Left ventricle myocardium superior (tissue), 1 donor: ENCODE measurements around the gene GOLGA6C. TPM values are rescaled to one million over a fixed set of nuclear protein-coding genes. Genes with fewer than 3 reads are reported as not detected.
"Not testable (repeated sequence)": the region's sequence is repeated elsewhere in the genome, so short reads cannot be mapped to it uniquely, and the experiment has no call there.

Source experiments
- ATAC-seq: fragments of 200-7000 bp; cut with Tn5 transposase; one replicate; pipeline ENCODE4 v1.9.1; 2020; ENCODE audit warnings: mild to moderate bottlenecking, moderate library complexity
- DNase-seq: peaks from one replicate; pipeline ENCODE4 v3.0.0-alpha.2; 2020
- intact Hi-C: fragments of 100-400 bp; cut with micrococcal nuclease; formaldehyde crosslinking; loops from one replicate; pipeline ENCODE4 v1.11.0; 2022
- total RNA-seq: library from RNA; stranded (reverse); fragmentation: NEBNext Ultra II Directional; extraction: Animal tissue kit (Norgen Biotek cat#: 25700); gene quantifications from one replicate; pipeline ENCODE4 v1.2.1, GENCODE V29; 2021
- donor health status: DM: no; HTN: yes; CAD: no; lungs with severe emphysema.

GOLGA6C gene
- total RNA-seq, 1 donor from 2014 or later, result not detected

GRCh38 chr15:75238150-75238549 is 20.0 kb upstream of the GOLGA6C start:
- ATAC-seq (no peak), DNase-seq (peak; percentile 8)
- intact Hi-C loops, result no loop called here

DNA sequence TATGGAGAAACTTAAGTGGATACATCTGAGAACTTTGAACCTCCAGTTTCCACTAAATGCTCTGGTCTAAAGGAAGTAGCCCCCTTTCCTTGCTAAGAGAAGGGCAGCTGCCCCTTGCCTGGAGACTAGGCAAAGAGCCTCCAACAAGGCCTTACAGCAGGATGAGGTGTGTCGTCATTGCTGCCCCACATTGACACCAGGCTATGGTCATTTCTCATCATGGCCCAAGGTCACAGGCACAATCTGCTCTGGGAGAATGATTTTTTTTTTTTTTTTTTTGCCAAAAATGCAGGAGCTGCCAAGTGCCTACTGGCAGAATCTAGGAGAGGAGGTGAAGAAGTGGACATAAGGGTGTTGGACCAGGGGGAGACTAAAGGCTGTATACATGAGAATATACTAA is 12.4 kb upstream of the GOLGA6C start:
- intact Hi-C loops, ATAC-seq, DNase-seq: not testable (repeated sequence)

- ATAC-seq, result not testable (repeated sequence)
Observed at GRCh38 chr15:75248991-75249390, 9.1 kb upstream of the GOLGA6C start.

GRCh38 chr15:75249726-75250125 is 8.4 kb upstream of the GOLGA6C start:
- intact Hi-C loops, result no loop called here
- DNase-seq (no peak), ATAC-seq (no peak)

More at GRCh38 chr15:75248991-75249390, 9.1 kb upstream of the GOLGA6C start:
- DNase-seq, intact Hi-C loops: not testable (repeated sequence)

GRCh38 chr15:75251343-75251742 is 6.8 kb upstream of the GOLGA6C start:
- intact Hi-C loops, DNase-seq, ATAC-seq: not testable (repeated sequence)

DNA sequence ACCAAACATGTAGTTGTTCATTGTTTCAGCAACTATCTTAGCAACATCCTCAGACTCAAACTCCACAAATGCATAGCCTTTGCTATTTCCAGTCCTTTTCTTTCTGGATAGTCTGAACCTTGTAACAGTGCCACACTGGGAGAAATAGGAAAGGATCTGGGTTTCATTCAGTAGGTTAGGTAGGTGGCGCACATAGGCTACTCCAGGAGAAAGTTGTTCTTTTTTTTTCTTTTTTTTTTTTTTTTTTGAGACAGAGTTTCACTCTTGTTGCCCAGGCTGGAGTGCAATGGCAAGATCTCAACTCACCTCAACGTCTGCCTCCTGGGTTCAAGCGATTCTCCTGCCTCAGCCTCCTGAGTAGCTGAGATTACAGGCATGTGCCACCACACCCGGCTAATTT is 5.8 kb upstream of the GOLGA6C start:
- ATAC-seq, DNase-seq, intact Hi-C loops: not testable (repeated sequence)

GRCh38 chr15:75258620-75259343 is 648 bp downstream of the GOLGA6C start:
- peak; percentile 10 for DNase-seq
- ATAC-seq, intact Hi-C loops: not testable (repeated sequence)

- DNase-seq, intact Hi-C loops, ATAC-seq: not testable (repeated sequence)
Observed at GRCh38 chr15:75259873-75260272, 1.7 kb downstream of the GOLGA6C start.

- ATAC-seq, intact Hi-C loops, DNase-seq: not testable (repeated sequence)
Observed at GRCh38 chr15:75273751-75274359, 15.7 kb downstream of the GOLGA6C start.

GRCh38 chr15:75274509-75275107 is 16.5 kb downstream of the GOLGA6C start:
- intact Hi-C loops, result not testable (repeated sequence)

DNA sequence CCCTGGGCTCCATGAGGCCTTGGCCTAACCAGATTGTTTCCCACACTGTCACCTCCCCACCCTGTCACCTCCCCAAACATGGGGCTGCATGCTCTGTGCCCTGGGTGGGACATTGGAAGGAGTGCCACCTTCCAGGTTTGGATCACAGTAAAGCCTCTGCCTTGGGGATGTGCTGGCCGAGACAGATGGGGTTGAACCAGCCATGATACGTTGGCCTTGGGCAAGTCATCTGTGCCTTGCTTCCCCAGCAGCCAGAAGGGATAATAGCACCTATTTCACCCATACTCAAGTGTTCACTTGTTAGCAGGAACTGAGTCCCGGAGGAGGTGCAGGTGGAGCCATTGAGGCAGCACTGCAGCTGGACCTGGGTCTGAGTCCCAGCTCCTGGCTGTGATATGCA is 17.5 kb downstream of the GOLGA6C start:
- peak; percentile 33 for DNase-seq
- ATAC-seq, result peak; percentile 14
- intact Hi-C loops, result not testable (repeated sequence)

More at GRCh38 chr15:75274509-75275107, 16.5 kb downstream of the GOLGA6C start:
- DNase-seq, result peak; percentile 85
- ATAC-seq, result peak; percentile 97

DNA sequence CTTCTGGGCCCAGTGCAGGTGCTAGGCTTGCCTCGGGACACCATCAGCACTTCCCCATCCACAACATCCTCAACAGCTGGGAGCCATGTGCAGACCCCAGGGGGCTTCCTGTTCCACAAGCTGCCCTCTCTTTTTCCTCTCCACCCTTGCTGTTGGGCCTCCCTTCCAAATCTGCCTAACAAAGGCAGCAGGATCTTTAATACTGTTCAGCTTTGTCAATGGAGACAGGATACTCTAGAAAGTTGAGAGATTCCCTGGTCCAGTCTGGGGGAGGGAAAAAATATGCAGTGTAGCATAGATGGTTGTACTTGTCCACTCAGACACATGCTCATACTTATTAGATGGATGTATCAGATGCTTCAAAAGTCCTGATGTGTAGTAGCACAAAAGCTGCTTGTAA is 20.4 kb downstream of the GOLGA6C start:
- intact Hi-C loops, DNase-seq, ATAC-seq: not testable (repeated sequence)

DNA sequence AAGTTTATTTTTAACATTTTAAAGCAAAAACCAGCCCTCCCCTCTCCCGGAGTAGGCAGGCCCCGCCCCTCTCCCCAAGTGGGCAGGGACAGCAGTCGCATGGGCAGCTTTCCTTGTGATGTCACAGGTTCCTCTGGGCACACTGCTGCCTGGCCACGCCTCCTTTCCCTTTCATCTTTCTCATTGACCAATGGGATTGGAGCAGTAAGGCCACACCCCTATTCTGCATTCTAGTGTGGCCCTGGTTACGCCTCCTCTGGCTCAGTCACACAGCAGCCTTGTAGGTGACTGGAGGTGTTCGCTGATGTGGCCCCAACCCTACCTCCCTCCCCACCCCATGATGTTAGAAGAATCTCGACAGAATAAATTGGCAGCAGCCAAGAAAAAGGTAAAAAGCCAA is 24.4 kb downstream of the GOLGA6C start, which contains the start of gene GOLGA6D:
Gene GOLGA6D (plus strand): TSS at position 264 of the 400 bp plus-strand sequence. CDS start 41 bp downstream, at position 305.
- ATAC-seq, intact Hi-C loops, DNase-seq: not testable (repeated sequence)

- DNase-seq, intact Hi-C loops, ATAC-seq: not testable (repeated sequence)
Observed at GRCh38 chr15:75284152-75284551, 26.0 kb downstream of the GOLGA6C start.

- ATAC-seq, intact Hi-C loops: not testable (repeated sequence)
Observed at GRCh38 chr15:75293660-75294059, 35.5 kb downstream of the GOLGA6C start.

GRCh38 chr15:75298541-75299310 is 40.6 kb downstream of the GOLGA6C start:
- DNase-seq, intact Hi-C loops: not testable (repeated sequence)
- ATAC-seq, result peak; percentile 82

More at GRCh38 chr15:75293660-75294059, 35.5 kb downstream of the GOLGA6C start:
- DNase-seq, result not testable (repeated sequence)

DNA sequence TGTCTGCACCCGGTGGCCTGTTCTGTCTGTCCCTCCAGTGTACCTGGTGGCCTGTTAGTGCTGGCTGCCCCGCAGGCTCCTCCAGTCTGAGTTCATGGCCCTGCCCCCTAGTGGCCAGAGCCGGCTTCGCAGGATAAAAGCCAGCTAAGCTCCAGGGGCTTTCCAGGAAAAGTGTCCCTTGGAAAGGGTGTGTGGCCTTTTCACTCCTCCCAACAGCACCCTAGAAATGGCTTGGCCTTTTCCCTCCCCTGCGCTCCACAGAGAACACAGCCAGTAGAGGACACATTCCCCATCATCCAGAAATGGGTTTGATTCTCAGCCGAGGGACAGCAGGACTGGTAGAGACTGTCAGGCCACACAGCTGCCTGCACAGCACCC is 41.2 kb downstream of the GOLGA6C start:
- ATAC-seq, result peak; percentile 90
- DNase-seq, result peak; percentile 78
- intact Hi-C loops, result not testable (repeated sequence)

DNA sequence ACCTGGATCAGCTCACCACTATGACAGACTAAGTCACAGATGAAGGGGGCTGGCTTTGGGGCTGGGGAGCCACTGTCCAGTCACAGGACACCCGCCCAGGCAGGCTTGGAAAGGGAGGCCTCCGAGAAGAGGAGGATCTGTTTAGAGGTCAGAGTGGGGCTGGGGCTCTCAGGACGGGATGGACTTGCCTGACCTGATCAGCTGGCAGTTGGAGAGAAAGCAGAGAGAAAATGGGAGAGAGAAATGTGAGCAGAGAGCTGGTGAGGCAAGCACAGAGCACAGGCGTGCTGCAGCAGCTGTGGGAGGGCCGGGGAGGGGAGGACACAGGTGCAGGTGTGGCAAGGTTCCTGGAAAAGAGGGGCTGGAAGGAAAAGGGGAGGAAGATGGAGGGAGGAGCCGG is 41.9 kb downstream of the GOLGA6C start:
- DNase-seq, intact Hi-C loops, ATAC-seq: not testable (repeated sequence)

- DNase-seq, result no peak
- intact Hi-C loops, result no loop called here
- no peak for ATAC-seq
Observed at GRCh38 chr15:75302318-75302717, 44.2 kb downstream of the GOLGA6C start.
